Hepatocyte (in vitro differentiated cells): Measurements from ENCODE around the gene KCNQ1. TPM values are rescaled to one million over a fixed set of nuclear protein-coding genes. Genes with fewer than 3 reads are reported as not detected.

Experiments
- DNase-seq: peaks from one replicate; pipeline ENCODE4 v3.0.0-alpha.2; 2016; ENCODE audit warnings: low spot score
- H2AFZ ChIP-seq: fragments of 200-600 bp; sonication (generic); 2 replicates; pipeline ENCODE4 v1.6.0; 2016; ENCODE audit warnings: antibody characterized with exemption, mild to moderate bottlenecking
- H3K27ac ChIP-seq: fragments of 200-600 bp; sonication (generic); 2 replicates; pipeline ENCODE4 v1.5.1; 2016; ENCODE audit warnings: mild to moderate bottlenecking
- H3K27me3 ChIP-seq: fragments of 200-600 bp; sonication (generic); 2 replicates; pipeline ENCODE4 v1.6.1; 2016
- H3K36me3 ChIP-seq: fragments of 200-600 bp; sonication (generic); replicated peaks from 2 replicates; pipeline ENCODE4 v1.5.1; 2016; ENCODE audit warnings: low read depth; ENCODE audit not compliant: insufficient read depth
- H3K4me1 ChIP-seq: fragments of 200-600 bp; sonication (generic); 2 replicates; pipeline ENCODE4 v1.5.1; 2016; ENCODE audit warnings: mild to moderate bottlenecking, moderate library complexity; ENCODE audit not compliant: insufficient read depth
- H3K4me2 ChIP-seq: fragments of 200-600 bp; sonication (generic); 2 replicates; pipeline ENCODE4 v1.6.0; 2016
- H3K4me3 ChIP-seq: fragments of 200-600 bp; sonication (generic); 2 replicates; pipeline ENCODE4 v1.5.1; 2016; ENCODE audit warnings: mild to moderate bottlenecking
- H3K79me2 ChIP-seq: fragments of 200-600 bp; sonication (generic); 2 replicates; pipeline ENCODE4 v1.6.0; 2017; ENCODE audit warnings: mild to moderate bottlenecking
- H3K9me2 ChIP-seq: fragments of 200-600 bp; sonication (generic); replicated peaks from 2 replicates; pipeline ENCODE4 v1.6.0; 2017; ENCODE audit warnings: mild to moderate bottlenecking; ENCODE audit not compliant: insufficient read depth
- H3K9me3 ChIP-seq: fragments of 200-600 bp; sonication (generic); 2 replicates; pipeline ENCODE4 v1.5.1; 2016; ENCODE audit warnings: low read depth, mild to moderate bottlenecking
- H4K20me1 ChIP-seq: fragments of 200-600 bp; sonication (generic); 2 replicates; pipeline ENCODE4 v1.6.0; 2016; ENCODE audit warnings: mild to moderate bottlenecking; ENCODE audit not compliant: insufficient read depth, poor library complexity, severe bottlenecking
- CTCF ChIP-seq: fragments of 200-600 bp; sonication (generic); IDR thresholded peaks from 2 replicates; pipeline ENCODE4 v1.5.1; 2016; ENCODE audit warnings: antibody characterized with exemption, mild to moderate bottlenecking; ENCODE audit not compliant: poor library complexity
- EZH2 ChIP-seq: fragments of 200-600 bp; sonication (generic); IDR thresholded peaks from 2 replicates; pipeline ENCODE4 v1.6.1; 2016; ENCODE audit warnings: antibody characterized with exemption, mild to moderate bottlenecking, borderline replicate concordance
- EZH2phosphoT487 ChIP-seq: fragments of 200-600 bp; sonication (generic); IDR thresholded peaks from one replicate; pipeline ENCODE4 v1.6.1; 2018; ENCODE audit warnings: antibody characterized with exemption, mild to moderate bottlenecking, low read depth, moderate library complexity; ENCODE audit not compliant: unreplicated experiment, severe bottlenecking
- WGBS: methylation state at CpG from one replicate; pipeline ENCODE4 v1.1.6; 2016; ENCODE audit warnings: low lambda C conversion rate; ENCODE audit errors: missing lambda C conversion rate; 5-methylcytosine and 5-hydroxymethylcytosine counted together
- polyA plus RNA-seq: library from polyadenylated mRNA; unstranded; fragments of >200 nt; fragmentation: Nextera tagmentation; extraction: Ambion mirVana; gene quantifications from 2 replicates; pipeline ENCODE4 v1.2.1, GENCODE V29; 2016
- total RNA-seq: library from RNA; depleted of rRNA; stranded (reverse); fragments of >200 nt; gene quantifications from 2 replicates; pipeline ENCODE4 v1.2.3, GENCODE V29; 2014

The KCNQ1 gene
- total and polyA plus RNA-seq, 2 experiments from 2014 or later: 1.8 to 6.4 TPM

GRCh38 chr11:2655016-2655719, 210.4 kb downstream of the KCNQ1 start:
- H3K79me2 ChIP-seq: no peaks in the 10 kb centered on the region
- H3K4me1 ChIP-seq: no peaks in the 10 kb centered on the region
- WGBS: 95% methylated on average over 6 of the region's 6 CpGs
- H3K9me2 ChIP-seq: no peaks in the 10 kb centered on the region
- H3K9me3 ChIP-seq: peaks cover 31% of the 10 kb centered on the region
- H3K36me3 ChIP-seq: no peaks in the 10 kb centered on the region
- H3K4me3 ChIP-seq: no peak overlapping the region
- H4K20me1 ChIP-seq: no peaks in the 10 kb centered on the region
- no peaks in the 10 kb centered on the region for H3K27me3 ChIP-seq
- H3K27ac ChIP-seq: no peak overlapping the region
- DNase-seq: no peak
- no peak overlapping the region for H3K4me2 ChIP-seq
- no peak for TF ChIP-seq EZH2
- TF ChIP-seq EZH2phosphoT487: no peak
- TF ChIP-seq CTCF: no peak
- no peak overlapping the region for H2AFZ ChIP-seq

GRCh38 chr11:2655834-2656622, 211.2 kb downstream of the KCNQ1 start:
- H3K4me3 ChIP-seq: peak overlapping the region; percentile 0
- H2AFZ ChIP-seq: no peak overlapping the region
- DNase-seq: no peak
- no peaks in the 10 kb centered on the region for H3K9me2 ChIP-seq
- no peaks in the 10 kb centered on the region for H4K20me1 ChIP-seq
- H3K27ac ChIP-seq: no peak overlapping the region
- H3K9me3 ChIP-seq: peaks cover 31% of the 10 kb centered on the region
- H3K79me2 ChIP-seq: no peaks in the 10 kb centered on the region
- H3K27me3 ChIP-seq: no peaks in the 10 kb centered on the region
- WGBS: 85% methylated on average over 6 of the region's 6 CpGs
- TF ChIP-seq CTCF: no peak
- TF ChIP-seq EZH2: no peak
- no peak for TF ChIP-seq EZH2phosphoT487
- no peak overlapping the region for H3K4me2 ChIP-seq
- H3K4me1 ChIP-seq: no peaks in the 10 kb centered on the region
- H3K36me3 ChIP-seq: no peaks in the 10 kb centered on the region

- H3K4me1 ChIP-seq: no peaks in the 10 kb centered on the region
- no peak overlapping the region for H3K27ac ChIP-seq
- H2AFZ ChIP-seq: no peak overlapping the region
- no peaks in the 10 kb centered on the region for H3K36me3 ChIP-seq
- no peak for DNase-seq
- no peaks in the 10 kb centered on the region for H3K9me2 ChIP-seq
- TF ChIP-seq CTCF (no peak), EZH2phosphoT487 (no peak), EZH2 (no peak)
- H3K4me3 ChIP-seq: peak overlapping the region; percentile 0
- WGBS: 96% methylated on average over 1 of the region's 1 CpG
- H3K4me2 ChIP-seq: no peak overlapping the region
- H3K27me3 ChIP-seq: no peaks in the 10 kb centered on the region
- H3K9me3 ChIP-seq: peaks cover 23% of the 10 kb centered on the region
- H3K79me2 ChIP-seq: no peaks in the 10 kb centered on the region
- H4K20me1 ChIP-seq: no peaks in the 10 kb centered on the region
These were observed 212.1 kb downstream of the KCNQ1 start for GRCh38 chr11:2656859-2657258.
